A204.1 (cell line): ENCODE measurements around the gene GGN.
"Not testable (repeated sequence)": the region's sequence is repeated elsewhere in the genome, so short reads cannot be mapped to it uniquely, and the experiment has no call there.

Source experiments
- FAIRE-seq: peaks from 2 replicates; lab custom pipeline; 2012; peaks lifted over from hg19 to GRCh38; lab: Jason Lieb, UNC

The GGN gene

DNA sequence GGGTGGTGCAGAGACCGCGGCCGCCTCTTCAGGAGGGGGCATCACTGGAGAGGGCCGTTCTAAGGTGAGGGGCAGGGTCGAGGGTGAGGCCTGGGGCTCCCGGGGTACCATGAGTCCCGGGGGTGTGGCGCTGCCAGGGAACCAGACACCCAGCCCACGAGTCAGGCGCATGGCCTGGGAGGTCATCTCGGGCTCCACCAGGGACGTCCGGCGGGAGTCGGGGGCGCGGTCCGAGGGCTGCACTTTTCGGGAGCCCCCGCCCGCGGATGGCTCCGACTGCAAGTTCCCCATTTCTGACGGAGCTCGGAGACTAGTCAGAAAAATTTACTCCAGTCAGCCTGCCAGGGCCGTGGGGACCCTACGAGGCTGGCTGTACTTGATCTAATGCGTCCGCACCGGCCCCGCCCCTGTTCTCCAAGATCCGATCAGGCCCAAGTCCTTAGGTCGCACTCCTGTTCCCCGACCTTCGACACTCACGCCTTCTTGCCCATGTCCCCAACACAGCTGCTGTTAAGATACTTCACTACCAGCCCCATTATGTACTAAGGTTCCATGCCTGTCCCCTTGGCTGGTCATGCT lies 774 bp downstream of the GGN start:
- no peak for FAIRE-seq

DNA sequence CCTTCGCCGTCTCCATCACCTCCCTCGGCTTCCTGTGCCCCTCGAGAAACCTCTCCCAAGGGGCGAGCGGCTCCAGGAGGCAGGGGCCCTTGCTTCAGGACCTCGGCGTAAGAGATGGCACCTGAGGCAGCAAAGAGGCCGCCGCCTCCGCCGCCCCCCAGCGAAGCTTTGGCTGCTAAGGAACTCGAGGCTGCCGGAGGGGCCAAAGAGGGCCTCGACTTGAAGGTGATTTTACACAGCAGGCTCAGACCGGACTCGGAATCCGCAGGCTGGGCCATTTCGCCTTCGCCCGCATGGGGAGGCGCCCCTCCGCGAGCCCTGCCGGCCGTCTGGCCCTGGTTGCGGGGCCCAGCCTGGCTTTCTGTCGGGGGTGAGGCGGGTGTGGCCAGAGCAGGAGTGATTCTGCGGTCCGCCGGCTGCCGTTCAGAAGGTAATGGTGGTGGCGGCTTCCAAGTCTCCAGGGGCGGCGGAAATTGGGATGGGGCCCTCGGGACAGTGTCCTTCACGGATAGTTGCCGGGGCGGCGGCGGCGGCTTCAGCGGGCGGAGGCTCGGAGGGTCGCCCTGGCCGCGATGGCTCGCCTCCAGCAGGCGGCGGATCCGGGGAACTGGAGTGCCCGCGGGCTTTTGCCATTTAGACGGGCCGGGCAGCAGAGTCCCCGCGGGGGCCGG lies 1.4 kb downstream of the GGN start:
- no peak for FAIRE-seq

- FAIRE-seq: no peak
Measured at GRCh38 chr19:38385804-38386257, 2.0 kb downstream of the GGN start.

DNA sequence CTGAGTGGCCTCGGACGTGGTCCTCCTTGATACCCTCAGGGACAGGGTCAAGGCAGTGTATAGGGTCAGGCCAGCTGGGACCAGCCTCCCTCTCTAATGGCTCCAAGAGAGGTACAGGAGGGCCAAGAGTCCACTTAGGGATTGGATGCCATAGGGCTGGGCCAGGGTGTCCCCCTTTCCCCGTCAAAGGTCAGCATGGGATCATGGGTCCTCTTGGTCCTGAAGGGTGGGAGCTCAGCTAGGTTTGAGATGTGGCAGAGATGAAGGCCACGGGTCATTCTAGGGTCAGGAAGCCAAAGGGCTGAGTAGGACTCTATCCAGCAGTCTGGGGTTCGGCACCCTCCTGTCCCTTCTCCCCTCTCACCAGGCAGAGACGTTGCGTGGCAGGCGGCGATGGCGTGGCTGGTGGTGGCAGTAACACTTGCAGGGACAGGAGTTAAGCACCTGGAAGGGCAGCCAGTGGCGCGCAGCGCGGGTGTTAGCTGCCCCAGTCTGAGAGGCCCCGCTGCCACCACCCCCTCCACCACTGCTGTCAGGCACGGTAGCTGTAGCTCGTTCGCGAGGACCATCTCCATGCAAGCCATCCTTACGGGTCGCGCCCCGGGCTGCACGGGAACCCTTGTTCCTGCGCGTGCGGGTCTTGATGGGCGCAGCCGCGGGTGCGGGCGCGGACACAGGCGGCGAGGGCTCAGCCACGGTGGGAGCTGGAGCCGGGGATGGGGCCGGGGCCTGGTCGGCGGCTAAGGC lies 2.6 kb downstream of the GGN start:
- no peak for FAIRE-seq

- no peak for FAIRE-seq
Measured at GRCh38 chr19:38384209-38385027, 3.4 kb downstream of the GGN start.

DNA sequence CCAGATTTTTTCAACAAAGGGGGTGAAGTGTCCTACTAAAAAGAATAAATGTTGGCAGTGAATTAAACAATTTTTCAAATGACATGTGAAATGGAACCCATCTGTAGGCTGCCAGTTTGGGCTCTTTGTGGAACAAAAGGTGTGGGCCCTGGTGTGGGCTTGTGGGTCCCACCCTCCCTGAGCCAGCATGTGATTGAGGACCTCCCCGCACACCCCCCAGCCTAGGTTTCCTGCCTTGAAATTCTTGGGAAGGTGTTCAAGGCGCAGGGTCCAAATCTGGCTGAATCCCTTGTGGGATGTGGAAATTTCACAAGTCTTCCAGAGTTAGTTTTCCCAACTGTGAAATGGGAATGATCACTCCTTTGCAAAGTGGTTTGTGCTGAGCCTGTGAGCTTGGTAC lies 4.1 kb downstream of the GGN start:
- FAIRE-seq: no peak

DNA sequence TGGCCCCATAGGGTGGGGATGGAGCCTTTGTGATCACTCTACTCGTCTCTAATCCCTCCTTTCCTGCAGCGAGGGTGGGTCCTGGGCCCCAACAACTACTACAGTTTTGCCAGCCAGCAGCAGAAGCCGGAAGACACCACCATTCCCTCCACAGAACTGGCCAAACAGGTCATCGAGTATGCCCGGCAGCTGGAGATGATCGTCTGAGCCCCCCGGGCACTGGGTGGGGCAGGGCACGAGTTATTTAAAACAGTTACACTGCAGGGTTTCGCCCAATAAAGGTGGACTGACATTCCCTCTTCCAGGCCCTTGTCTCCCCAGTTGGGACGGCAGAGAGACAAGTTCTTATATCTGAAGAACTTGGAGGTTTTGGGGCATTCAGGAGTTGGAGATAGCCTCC lies 4.7 kb downstream of the GGN start:
- FAIRE-seq: no peak

GRCh38 chr19:38381138-38381537 lies 6.7 kb downstream of the GGN start:
- no peak for FAIRE-seq

DNA sequence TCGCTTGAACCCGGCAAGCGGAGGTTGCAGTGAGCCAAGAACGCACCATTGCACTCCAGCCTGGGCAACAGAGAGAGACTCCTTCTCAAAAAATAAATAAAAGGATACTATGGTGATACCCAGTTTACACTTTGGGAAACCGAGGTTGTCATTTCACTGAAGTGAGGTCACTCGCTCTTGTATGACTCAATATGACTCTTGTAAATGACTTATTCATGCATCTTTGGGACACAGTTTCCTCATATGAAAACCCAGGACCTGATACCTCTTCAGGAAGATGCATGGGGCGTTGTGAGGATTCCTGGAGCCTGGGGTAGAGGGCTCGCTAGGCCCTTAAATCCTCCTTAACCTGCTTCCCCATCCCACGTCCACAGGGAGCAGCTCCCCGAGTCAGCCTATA lies 9.0 kb downstream of the GGN start:
- no peak for FAIRE-seq

DNA sequence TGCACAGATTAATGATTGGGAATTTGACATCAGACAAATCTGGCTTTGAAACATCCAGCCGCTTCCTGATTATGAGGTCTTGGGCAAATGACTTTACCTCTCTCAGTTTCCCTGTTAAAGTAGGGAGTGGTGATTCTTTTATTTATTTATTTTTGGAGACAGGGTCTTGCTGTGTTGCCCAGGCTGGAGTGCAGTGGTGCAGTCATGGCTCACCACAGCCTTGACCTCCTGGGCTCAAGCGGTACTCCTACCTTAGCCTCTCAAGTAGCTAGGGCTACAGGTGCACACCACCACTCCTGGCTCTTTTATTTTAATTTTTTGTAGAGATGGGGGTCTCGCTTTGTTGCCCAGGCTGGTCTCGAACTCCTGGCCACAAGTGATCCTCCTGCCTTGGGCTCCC lies 10.8 kb downstream of the GGN start:
- FAIRE-seq: no peak

GRCh38 chr19:38376576-38376975 lies 11.3 kb downstream of the GGN start:
- no peak for FAIRE-seq

- FAIRE-seq: no peak
Measured at GRCh38 chr19:38375748-38376147, 12.1 kb downstream of the GGN start.

DNA sequence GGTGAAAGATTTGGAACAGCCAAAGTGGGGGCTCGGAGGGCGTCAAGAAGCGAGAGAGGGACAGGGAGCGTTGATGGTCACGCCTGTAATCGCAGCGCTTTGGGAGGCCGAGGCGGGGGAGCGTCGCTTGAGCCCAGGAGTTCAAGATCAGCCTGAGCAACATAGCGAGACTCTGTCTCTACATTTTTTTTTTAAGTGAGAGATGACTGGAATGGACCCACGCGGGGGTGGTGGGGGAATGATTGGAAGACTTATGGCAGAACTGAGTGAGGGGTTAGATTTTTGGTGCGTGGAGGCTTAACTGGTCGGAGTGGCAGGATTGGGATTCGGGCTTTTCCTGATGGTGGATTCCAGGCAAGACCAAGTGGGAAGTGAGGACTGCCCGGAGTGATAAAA lies 12.7 kb downstream of the GGN start:
- no peak for FAIRE-seq

- FAIRE-seq: peak; percentile 99
Measured at GRCh38 chr19:38374332-38375097, 13.3 kb downstream of the GGN start, which contains the start of gene PSMD8. Gene PSMD8 (plus strand): TSS chr19:38374571. CDS start chr19:38374602, 31 bp downstream.

DNA sequence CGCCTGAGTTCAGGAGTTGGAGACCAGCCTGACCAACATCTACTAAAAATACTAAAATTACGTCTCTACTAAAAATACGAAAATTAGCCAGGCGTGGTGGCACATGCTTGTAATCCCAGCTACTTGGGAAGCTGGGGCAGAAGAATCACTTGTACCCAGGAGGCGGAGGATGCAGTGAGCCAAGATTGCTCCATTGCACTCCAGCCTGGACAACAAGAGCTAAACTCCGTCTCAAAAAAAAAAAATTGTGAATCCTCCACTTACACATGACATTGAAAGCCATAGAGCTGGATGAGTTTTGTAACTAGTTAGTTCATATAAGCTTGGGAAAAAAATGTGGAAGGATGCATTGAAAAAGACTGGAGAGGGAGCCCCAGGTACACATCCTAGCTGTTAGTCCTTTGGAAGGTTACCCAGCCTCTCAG lies 13.9 kb downstream of the GGN start:
- FAIRE-seq: no peak

GRCh38 chr19:38371081-38371480 lies 16.8 kb downstream of the GGN start:
- no peak for FAIRE-seq

GRCh38 chr19:38370299-38370698 lies 17.5 kb downstream of the GGN start:
- no peak for FAIRE-seq

DNA sequence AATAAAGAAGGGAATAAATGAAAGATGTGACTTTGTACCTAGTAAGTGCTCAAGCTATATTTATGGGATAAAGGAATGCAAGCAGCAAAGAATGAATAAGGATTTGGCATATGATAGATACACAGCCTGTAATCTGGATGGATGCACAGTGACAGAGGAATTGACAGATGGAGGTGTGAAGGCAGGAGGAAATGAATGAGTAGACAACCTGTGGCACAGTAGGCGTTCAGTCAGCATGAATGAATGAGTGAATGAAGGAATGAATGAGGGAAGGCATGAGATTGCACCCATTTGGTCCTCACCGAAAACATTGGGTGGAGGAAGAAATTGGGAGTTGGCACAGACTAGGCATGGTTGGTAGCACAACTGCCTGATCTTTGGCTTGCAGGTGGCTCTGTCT lies 18.2 kb downstream of the GGN start:
- FAIRE-seq: no peak

DNA sequence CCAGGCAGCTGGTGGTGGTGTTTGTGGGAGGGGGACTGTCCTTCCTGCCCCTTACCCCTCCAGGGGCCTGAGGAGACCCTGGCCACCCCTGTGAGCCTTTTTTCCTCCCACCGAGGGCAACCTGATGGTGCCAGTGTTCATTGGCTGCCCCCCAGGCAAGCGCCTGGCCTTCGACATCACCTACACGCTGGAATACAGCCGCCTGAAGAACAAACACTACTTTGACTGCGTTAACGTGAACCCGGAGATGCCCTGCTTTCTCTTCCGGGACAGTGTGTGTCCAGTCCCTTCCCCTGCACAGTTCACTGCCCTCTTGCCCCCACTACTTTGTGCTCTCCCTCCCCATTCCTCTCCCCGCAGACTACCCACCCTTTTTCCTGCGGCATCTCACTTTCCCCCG lies 20.8 kb downstream of the GGN start:
- FAIRE-seq: no peak

GRCh38 chr19:38362946-38363688 lies 24.7 kb downstream of the GGN start:
- FAIRE-seq: not testable (repeated sequence)
